GM18870 (cell line): ENCODE results near the gene HTR2B.
"Not testable (repeated sequence)": the region's sequence is repeated elsewhere in the genome, so short reads cannot be mapped to it uniquely, and the experiment has no call there.

Experiments used
- ATAC-seq: cut with Tn5 transposase; IDR thresholded peaks from one replicate; pipeline ENCODE4 v1.9.1; 2021; ENCODE audit warnings: moderate library complexity; ENCODE audit not compliant: unreplicated experiment

Gene HTR2B

DNA sequence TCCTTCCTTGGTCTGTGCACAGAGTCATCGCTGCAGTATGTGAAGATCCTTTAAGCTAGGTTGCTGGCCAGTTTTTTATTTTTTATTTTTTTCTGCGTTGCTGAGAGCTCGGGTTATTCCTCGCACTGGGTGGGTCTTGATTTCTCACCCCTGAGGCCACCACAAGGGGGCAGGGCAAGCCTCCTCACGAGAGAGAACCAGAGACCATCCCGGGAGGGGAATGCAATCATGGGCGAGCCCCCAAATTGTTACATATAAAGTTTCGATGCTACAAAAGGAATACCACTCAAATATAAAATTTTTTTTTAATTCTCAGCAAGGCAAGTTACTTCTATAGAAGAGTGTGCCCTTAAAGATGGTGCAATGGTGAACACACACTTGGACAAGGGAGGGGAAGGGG, 24.9 kb downstream of the HTR2B start:
- no peak for ATAC-seq

DNA sequence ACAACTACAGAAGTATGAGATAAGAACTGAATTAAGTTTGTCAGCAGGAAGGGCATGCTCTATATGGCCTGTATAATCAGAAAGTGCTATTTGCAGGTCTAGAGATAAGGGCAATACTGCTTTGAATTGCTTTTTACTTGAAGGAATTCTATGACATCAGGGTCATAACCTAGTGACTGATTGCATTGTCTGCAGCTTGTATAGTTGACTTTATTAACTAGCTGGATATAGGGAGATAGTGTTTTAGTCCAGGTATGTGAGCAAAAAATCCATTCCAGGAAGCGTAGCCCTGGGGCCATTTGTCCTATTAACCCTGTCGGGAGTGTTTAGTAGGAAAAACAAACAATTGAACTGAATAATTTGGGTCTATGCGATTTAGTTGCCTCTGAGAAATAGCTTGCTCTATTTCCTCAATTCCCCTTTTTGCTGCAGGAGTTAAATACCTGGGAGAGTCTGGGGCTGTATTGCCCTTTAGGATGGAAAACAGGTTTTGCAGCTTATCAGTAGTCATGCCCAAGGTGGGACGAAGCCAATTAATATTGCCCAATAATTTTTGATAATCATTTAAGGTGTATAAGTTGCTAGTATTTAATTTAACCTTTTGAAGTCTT, 30.0 kb downstream of the HTR2B start:
- no peak for ATAC-seq

DNA sequence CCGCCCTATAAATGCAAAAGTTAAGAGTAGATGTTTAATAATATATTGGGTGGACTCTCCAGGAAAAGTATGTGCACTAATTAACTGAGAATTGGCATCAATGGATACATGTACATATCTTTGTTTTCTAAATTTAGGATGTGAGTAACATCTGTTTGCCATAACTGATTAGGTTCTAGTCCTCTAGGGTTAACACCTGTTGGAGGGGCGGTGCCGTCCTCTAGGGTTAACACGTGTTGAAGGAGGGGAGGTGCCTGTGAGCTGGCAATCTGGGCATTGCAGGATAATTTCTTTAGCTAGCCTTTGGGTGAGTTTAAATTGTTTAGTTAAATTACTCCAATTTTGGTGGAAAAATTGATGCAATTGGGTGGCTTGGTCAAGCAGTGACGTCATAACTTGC, 30.9 kb downstream of the HTR2B start:
- ATAC-seq: no peak

DNA sequence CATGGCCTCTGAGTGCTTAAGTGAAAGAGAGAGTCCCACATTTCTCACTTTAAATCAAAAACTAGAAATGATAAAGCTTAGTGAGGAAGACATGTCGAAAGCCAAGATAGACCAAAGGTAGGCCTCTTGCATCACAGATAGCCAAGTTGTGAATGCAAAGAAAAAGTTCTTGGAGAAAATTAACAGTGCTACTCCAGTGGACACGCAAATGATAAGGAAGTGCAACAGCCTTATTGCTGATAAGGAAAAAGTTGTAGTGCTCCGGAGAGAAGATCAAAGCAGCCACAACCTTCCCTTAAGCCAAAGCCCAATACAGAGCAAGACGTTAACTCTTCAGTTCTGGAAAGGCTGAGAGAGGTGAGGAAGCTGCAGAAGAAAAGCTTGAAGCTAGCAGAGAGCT, 36.1 kb downstream of the HTR2B start:
- no peak for ATAC-seq

DNA sequence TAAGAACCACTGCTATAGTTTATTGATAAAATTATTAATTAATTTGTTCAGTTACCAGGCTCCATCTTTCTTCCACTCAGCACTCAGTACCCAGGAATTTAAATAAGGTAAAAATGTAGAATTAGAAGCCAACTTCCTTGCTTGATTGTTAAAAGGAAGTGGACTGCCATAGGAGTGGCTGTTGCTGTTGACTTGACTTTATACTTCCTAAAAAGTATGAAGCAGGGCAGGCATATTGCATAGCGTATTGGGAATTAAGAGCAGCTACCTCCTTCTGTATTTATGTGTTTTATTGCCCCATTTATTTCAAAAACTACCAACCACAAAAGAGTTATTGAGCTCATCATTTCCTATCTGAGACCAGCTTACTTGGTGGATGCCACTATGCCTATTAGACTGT, 40.3 kb downstream of the HTR2B start:
- no peak for ATAC-seq

DNA sequence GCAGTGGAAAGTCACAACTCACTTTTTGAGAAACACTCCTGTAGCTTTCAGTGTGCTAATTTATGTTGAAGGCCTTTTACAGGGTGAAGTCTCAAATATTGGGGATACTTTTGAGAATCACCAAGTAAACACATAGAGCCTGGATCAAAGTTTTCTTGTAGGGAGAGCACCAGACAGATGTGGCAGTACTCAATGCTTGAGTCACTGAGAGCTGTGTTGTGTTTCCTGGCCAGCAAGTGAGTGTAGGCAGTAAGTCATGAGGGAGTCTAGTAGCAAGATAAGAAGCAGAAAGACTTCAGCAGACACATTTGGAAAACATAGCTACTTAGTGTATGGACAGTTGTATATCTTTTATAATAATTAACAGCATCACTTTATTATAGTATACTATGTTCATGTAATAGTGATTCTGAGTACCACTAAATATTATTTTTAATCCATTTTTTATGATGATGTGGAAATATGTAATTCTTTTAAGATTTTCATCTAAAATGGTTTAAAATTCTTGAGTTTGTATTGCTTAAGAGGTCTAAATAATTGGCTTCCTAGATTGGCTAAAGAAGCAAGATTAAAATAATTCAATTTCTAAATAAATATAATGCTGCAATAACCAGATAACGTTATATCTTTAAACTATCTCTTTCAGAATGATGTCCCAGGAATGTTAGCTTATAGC, 55.3 kb downstream of the HTR2B start:
- ATAC-seq: no peak

DNA sequence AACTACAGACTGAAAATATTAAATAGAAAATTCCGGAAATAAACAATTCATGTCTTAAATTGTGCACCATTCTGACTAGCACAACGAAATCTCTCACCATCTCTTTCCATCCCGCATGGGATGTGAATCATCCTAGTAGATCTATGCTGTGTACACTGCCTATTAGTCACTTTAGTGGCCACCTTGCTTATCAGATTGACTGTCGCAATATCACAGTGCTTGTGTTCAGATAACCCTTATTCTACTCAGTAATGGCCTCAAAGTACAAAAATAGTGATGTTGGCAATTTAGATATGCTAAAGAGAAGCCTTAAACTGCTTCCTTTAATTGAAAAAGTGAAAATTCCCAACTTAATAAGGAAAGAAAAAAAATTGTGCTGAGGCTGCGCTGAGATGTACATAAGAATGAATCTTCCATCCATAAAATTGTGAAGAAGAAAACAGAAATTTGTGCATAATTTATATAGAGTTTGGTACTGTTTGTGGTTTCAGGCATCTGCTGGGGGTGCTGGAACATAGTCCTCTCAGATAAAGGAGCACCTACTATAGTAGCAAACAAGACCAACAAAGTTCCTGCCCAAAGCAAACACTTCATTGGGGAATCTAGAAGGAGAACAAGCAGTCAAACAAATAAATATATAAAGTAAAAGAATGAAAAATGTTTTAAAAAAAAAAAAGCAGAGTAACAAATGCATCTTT, 56.2 kb downstream of the HTR2B start:
- ATAC-seq: no peak

DNA sequence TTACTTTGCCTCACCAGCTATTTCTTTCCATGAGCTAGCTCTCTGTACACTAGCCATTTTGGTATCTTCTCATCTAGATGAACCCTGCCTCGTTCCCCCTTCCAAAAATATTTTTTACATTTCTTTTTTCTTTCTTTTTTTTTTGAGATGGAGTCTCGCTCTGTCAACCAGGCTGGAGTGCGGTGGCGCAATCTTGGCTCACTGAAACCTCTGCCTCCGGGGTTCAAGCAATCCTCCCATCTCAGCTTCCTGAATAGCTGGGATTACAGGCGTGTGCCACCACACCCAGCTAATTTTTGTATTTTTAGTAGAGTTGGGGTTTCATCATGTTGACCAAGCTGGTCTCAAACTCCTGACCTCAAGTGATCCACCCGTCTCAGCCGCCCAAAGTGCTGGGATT, 57.3 kb downstream of the HTR2B start:
- not testable (repeated sequence) for ATAC-seq

DNA sequence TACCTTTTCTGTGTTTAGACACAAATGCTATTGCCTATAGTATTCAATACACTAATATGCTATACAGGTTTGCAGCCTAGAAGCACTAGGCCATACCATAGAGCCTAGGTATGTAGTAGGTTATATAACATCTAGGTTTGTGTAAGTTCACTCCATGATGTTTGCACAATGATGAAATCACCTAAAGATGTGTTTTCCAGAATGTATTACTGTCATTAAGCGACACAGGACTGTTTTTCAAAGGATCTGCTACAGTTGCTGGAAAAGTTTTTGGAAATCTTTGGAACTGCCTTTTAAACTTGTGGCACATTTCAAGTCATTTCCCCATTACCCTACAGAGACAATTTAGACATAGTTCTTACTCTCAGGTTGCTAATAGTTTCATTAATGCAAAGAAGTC, 58.9 kb downstream of the HTR2B start:
- no peak for ATAC-seq

DNA sequence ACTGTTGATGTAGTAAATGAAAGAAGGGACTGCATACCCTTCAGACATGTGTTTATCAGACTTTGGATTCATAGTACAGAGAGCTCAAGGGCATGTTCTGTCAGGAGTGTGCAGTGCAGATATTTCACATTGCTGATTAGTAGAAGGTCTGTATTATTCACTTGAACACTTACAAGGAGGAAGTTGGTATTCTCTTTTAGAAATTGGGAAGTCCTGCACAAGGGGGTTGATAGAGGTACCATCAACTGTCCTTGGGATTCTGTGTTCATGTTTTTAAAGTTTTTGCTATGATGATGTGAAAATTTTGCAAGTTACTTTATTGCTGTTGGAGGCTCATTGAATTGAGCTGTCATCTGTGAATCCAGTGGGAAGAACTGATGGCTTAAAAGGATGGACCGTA, 61.5 kb downstream of the HTR2B start:
- ATAC-seq: no peak

DNA sequence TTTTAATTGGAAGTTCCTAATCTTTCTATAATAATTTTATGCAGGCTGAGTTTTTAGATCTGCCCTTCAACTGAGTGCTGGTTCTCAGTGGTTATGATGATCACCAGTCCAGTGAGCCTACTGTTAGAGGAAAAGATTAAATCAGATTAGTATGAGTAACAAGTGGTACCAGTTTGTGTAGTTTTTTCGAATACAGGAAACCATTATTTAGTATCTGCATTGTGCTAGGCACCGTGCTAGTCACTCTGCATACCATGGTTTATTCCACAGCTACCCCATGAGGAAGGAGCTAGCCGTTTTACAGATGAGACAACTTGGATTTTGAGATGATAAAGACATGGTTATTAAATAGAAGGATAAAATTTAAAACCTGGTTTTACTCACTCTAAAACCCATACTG, 62.1 kb downstream of the HTR2B start:
- no peak for ATAC-seq

DNA sequence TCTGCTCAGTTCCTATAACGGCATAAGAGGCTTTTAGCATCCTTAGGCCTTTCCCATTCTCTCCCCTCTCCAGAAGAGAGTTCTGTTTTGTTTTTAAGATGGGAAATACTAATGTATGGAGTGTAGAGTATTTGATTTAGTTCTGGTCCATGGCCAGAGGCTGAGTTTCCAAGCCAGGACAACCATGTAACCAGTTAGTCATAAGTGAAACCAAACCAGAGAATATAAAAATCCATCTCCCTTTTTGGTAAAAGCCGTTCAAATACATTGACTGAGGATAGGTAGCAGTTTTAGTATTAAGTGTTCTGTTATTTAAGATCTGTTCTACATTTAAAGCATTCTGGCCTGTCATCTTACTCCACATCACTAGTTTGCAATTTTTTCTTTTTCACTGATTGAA, 65.1 kb downstream of the HTR2B start:
- no peak for ATAC-seq

DNA sequence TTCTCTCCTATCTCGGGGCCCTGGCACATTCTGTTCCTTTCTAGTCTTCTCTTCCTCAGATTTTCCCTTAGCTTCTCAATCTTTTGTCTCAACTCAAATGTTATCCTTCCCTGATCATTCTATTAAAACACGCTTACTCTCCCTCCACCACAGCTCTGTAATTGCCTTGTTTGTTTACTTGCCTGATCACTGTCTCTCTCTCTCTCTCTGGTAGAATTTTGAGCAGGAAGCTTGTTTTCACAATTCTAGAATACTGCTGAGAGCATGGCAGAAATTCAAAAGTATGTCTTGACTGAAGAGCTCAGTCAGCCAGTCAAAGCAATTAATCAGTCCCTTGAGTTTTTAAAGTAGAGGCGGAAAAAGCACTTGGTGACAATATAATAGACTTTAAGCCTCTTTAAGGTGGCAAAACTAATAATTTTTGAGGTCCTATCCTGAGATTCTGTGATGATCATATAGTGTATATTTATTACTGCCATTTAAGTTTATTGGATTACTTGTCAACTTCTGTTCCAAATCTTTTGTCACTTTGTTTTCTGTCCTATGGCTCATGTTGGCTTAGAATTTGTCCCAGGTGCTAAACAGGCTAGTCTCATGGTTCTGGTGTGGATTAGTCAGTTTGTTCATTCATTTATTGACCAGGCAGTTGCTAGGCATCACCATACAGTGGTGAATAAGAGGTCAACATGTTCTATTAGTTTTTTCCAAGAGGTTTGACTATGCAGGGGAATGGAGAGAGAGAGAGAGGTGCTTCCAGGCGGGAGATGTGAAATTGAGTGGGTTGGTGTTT, 65.9 kb downstream of the HTR2B start:
- ATAC-seq: no peak
